ENCODE measurements around the gene IGFBP5. TPM values are rescaled to one million over a fixed set of nuclear protein-coding genes. Genes with fewer than 3 reads are reported as not detected.

IGFBP5 gene
- total and polyA plus RNA-seq, 7 donors: 13.6 to 773 (median 254) TPM

DNA sequence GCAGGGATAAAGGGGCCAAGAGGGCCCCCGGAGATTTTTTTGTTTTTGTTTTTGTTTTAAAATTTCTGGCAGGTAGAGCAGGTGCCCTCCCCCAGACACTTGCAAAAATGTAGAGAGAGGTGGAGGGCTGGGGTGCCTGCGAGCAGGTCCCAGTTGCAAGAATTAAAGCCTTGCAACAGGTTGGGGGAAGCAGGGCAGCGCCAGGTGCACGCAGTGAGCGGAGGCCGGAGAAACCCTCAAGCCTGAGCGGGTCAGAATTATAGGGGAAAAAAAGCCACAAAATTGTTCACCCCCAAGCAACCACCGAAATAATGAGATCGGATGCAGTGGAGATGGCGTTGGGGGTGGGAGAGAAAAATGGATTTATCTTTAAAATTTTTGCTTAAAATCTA lies 527 bp downstream of the IGFBP5 start:
- WGBS, 2 donors: 10 to 11% methylated on average over 10 of the region's 10 CpGs
- Histone ChIP-seq H3K4me1 (peaks cover 0 to 77% (median 52%) of the 10 kb centered on the region in 4 donors), H3K36me3 (peaks cover 0 to 6% (median 3%) of the 10 kb centered on the region in 4 donors), H3K27me3 (no peaks in the 10 kb centered on the region), H3K9me3 (no peaks in the 10 kb centered on the region), H3K27ac (peak overlapping the region; percentile 85 to 93 (median 92)), H3K4me3 (peak overlapping the region; percentile 59 to 85 (median 78))
- intact Hi-C loops (cut with DNase I): loop anchor here (1.0 to 10.0 kb wide), 9 partner anchors 132 to 1062 kb away; no protein-coding TSS in a partner anchor
- DNase-seq: peak; percentile 68
- TF ChIP-seq POLR2A (IDR thresholded peaks at IDR 0.05): no peak
- TF ChIP-seq, protein P1, sequence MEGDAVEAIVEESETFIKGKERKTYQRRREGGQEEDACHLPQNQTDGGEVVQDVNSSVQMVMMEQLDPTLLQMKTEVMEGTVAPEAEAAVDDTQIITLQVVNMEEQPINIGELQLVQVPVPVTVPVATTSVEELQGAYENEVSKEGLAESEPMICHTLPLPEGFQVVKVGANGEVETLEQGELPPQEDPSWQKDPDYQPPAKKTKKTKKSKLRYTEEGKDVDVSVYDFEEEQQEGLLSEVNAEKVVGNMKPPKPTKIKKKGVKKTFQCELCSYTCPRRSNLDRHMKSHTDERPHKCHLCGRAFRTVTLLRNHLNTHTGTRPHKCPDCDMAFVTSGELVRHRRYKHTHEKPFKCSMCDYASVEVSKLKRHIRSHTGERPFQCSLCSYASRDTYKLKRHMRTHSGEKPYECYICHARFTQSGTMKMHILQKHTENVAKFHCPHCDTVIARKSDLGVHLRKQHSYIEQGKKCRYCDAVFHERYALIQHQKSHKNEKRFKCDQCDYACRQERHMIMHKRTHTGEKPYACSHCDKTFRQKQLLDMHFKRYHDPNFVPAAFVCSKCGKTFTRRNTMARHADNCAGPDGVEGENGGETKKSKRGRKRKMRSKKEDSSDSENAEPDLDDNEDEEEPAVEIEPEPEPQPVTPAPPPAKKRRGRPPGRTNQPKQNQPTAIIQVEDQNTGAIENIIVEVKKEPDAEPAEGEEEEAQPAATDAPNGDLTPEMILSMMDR (IDR thresholded peaks at IDR 0.05): no peak
- TF ChIP-seq EP300 (IDR thresholded peaks at IDR 0.05): no peak
- TF ChIP-seq POLR2AphosphoS5 (IDR thresholded peaks at IDR 0.05): no peak

DNA sequence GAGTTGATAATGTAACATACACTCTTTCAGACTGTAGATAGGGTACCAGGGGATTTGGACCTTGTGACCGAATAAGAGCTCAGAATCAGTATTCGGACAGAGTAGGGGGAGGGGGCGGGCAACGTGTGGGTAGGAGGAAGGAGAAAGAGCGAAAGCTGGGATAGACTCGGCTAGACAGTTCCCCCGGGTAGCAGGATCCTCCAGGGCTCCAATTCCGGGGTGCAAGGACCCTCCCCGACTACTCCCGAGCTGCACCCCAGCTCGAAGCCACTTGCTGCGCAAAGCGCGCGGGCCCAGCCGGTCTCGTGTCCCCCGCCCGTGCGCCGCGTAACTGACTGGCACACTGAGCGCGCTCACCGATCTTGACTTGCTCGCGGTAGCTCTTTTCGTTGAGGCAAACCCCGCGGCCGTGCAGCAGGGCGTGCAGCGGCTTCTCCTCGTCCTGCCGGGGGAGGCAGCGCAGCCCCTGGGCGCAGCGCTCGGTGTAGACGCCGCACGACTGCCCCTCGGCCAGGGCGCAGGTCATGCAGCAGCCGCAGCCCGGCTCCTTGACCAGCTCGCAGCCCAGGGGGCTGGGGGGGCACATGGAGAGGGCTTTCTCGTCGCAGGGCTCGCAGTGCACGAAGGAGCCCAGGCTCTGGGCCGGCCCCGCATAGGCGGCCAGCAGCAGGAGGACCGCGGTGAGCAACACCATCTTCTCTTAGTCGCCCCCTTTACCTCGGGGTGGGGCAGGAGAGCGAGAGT lies 1.1 kb downstream of the IGFBP5 start:
- intact Hi-C loops (cut with DNase I): loop anchor here (5.0 to 10.0 kb wide), 5 partner anchors 281 to 943 kb away; no protein-coding TSS in a partner anchor
- 1 to 2% methylated on average over 59 of the region's 59 CpGs for WGBS, 2 donors
- Histone ChIP-seq H3K4me1 (peaks cover 0 to 77% (median 52%) of the 10 kb centered on the region in 4 donors), H3K4me3 (peak overlapping the region; percentile 59 to 85 (median 78)), H3K27ac (peak overlapping the region; percentile 85 to 93 (median 92)), H3K9me3 (no peaks in the 10 kb centered on the region), H3K36me3 (peaks cover 0 to 12% (median 9%) of the 10 kb centered on the region in 4 donors), H3K27me3 (no peaks in the 10 kb centered on the region)
- TF ChIP-seq, protein P1 (IDR thresholded peaks at IDR 0.05): no peak
- TF ChIP-seq EP300 (IDR thresholded peaks at IDR 0.05) (no peak), POLR2AphosphoS5 (IDR thresholded peaks at IDR 0.05) (peak in 3 of 4 donors; percentile 66 to 83 (median 69)), POLR2A (IDR thresholded peaks at IDR 0.05) (peak; percentile 32 to 54)
- DNase-seq: peak; percentile 89

DNA sequence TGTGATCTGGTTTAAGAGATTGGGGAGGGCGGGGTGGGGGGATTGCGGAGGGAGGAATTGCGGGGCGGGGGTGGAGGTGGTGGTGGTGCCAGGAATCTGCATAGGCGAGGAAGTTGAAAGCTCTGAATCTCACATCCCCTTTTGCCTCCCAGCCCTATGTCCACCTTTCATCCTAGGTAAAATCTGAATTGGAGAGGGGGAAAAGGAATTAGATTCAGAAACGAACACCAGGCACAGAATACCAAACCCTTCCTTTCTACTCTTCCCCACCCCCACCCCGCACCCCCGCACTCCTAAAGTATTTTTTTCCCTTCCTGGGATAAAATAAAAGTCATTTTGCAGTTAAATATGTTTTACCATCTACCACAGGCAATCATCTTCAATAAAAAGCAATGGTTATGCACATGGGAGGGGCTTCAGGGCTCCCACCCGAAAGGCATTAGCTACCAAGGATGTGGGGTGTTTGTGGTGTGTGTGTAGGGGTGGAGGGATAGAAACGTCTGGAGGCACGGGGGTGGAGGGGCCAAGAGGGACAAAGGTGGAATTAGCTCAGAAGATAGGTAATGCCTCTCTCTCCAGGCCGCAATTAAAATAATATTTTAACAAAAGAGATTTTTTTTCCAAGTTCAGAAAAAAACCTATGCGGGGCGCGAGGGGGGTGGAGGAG lies 1.8 kb downstream of the IGFBP5 start:
- H3K27me3 ChIP-seq: no peaks in the 10 kb centered on the region
- peaks cover 0 to 19% (median 10%) of the 10 kb centered on the region in 4 donors for H3K36me3 ChIP-seq
- no peaks in the 10 kb centered on the region for H3K9me3 ChIP-seq
- peaks cover 0 to 77% (median 52%) of the 10 kb centered on the region in 4 donors for H3K4me1 ChIP-seq
- peak; percentile 70 for DNase-seq
- TF ChIP-seq POLR2AphosphoS5 (IDR thresholded peaks at IDR 0.05) (peak in 1 of 4 donors; percentile 62), POLR2A (IDR thresholded peaks at IDR 0.05) (no peak)
- WGBS, 2 donors: 4 to 5% methylated on average over 15 of the region's 15 CpGs
- H3K4me3 ChIP-seq: peak overlapping the region; percentile 59 to 85 (median 78)
- intact Hi-C loops (cut with DNase I): loop anchor here (5.0 to 10.0 kb wide), 5 partner anchors 281 to 944 kb away; no protein-coding TSS in a partner anchor
- H3K27ac ChIP-seq: peak overlapping the region; percentile 85 to 93 (median 92)

DNA sequence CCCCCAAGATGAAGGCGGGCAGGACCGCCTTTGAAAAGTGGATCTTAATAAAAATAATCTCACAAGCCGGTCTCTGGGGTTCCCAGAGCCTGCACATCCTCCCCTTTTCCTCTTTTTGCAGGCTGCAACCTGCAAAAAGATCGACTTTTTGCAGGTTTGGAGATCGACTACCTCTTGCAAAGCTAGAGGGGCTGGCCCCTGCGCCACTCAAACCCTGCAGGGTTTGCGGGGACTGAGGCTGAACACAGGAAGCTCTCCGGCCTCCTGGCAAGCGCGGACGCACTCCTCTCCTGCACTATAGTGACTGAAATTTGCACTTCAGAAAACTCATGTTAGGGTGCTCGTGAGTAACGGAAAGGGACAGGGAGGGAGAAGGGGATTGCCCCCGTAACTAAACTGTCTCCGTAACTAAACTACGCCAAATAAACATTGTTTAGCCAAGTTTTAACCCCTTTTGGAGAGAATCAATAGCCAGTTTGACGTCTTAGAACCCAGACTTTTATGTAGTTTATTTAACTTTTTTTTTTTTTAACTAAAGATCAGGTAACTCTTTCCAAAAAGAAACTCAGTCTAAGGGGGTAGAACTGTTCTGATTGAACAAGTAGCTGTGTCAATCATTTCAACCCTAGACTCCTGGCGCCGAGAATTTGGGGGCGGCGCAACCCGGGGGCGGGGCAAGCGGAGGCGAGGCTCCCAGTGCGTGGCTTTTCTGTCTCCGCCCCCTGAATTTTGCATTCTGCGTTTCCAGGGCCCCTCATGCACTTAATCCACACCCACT lies 2.5 kb downstream of the IGFBP5 start:
- DNase-seq: peak; percentile 97
- peaks cover 0 to 79% (median 55%) of the 10 kb centered on the region in 4 donors for H3K4me1 ChIP-seq
- 1% methylated on average over 28 of the region's 28 CpGs for WGBS, 2 donors
- H3K36me3 ChIP-seq: peaks cover 0 to 26% (median 10%) of the 10 kb centered on the region in 4 donors
- H3K4me3 ChIP-seq: peak overlapping the region; percentile 59 to 85 (median 78)
- H3K9me3 ChIP-seq: no peaks in the 10 kb centered on the region
- TF ChIP-seq POLR2AphosphoS5 (IDR thresholded peaks at IDR 0.05) (peak in 3 of 4 donors; percentile 57 to 70 (median 57)), POLR2A (IDR thresholded peaks at IDR 0.05) (no peak)
- intact Hi-C loops (cut with DNase I): loop anchor here (5.0 to 10.0 kb wide), 5 partner anchors 282 to 944 kb away; no protein-coding TSS in a partner anchor
- H3K27ac ChIP-seq: peak overlapping the region; percentile 85 to 93 (median 92)
- no peaks in the 10 kb centered on the region for H3K27me3 ChIP-seq

Data from sigmoid colon (tissue), 7 donors.